Retinal pigment epithelial cell (primary cell): ENCODE results near the gene GAS6.
A peak's percentile ranks its signal among the peaks of the same experiment; 100 is the strongest.
"Not testable (repeated sequence)": the region's sequence is repeated elsewhere in the genome, so short reads cannot be mapped to it uniquely, and the experiment has no call there.

ENCODE experiments used
- DNase-seq: peaks from one replicate; pipeline ENCODE4 v3.0.0-alpha.2; 2010; ENCODE audit warnings: low read depth
- H3K4me3 ChIP-seq: 2 replicates; pipeline ENCODE4 v1.5.1; 2011; ENCODE audit warnings: mild to moderate bottlenecking, low read length, control low read depth, moderate library complexity
- TF ChIP-seq, protein P1 (sequence below): conservative IDR thresholded peaks from 2 replicates; pipeline ENCODE4 v1.5.1; 2011; ENCODE audit warnings: low read depth, low read length, control low read depth, inconsistent platforms

Gene GAS6

DNA sequence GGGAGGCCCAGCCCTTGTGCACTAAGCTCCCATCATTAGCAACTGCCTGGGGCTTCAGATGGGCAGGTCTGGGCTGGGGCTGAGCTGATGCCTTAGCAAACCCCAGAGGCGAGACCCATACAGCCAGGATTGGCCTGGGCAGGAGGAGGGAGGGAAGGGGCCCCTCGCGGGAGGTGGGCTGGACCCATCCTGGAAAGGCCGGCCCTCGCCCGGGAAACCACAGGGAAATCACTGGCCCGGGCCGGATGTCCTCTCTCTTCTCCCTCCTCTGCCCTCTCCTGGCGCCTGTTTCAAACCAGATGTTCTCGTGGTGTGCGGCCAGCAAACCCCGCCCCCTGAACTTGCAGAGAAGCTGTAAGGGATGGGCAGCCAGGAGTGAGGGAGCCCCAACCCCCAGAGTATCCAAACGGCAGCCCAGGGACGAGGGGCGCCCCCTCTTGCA is 61.8 kb downstream of the GAS6 start:
- H3K4me3 ChIP-seq: no peak overlapping the region
- TF ChIP-seq, protein P1, sequence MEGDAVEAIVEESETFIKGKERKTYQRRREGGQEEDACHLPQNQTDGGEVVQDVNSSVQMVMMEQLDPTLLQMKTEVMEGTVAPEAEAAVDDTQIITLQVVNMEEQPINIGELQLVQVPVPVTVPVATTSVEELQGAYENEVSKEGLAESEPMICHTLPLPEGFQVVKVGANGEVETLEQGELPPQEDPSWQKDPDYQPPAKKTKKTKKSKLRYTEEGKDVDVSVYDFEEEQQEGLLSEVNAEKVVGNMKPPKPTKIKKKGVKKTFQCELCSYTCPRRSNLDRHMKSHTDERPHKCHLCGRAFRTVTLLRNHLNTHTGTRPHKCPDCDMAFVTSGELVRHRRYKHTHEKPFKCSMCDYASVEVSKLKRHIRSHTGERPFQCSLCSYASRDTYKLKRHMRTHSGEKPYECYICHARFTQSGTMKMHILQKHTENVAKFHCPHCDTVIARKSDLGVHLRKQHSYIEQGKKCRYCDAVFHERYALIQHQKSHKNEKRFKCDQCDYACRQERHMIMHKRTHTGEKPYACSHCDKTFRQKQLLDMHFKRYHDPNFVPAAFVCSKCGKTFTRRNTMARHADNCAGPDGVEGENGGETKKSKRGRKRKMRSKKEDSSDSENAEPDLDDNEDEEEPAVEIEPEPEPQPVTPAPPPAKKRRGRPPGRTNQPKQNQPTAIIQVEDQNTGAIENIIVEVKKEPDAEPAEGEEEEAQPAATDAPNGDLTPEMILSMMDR: peak; percentile 15
- no peak for DNase-seq

DNA sequence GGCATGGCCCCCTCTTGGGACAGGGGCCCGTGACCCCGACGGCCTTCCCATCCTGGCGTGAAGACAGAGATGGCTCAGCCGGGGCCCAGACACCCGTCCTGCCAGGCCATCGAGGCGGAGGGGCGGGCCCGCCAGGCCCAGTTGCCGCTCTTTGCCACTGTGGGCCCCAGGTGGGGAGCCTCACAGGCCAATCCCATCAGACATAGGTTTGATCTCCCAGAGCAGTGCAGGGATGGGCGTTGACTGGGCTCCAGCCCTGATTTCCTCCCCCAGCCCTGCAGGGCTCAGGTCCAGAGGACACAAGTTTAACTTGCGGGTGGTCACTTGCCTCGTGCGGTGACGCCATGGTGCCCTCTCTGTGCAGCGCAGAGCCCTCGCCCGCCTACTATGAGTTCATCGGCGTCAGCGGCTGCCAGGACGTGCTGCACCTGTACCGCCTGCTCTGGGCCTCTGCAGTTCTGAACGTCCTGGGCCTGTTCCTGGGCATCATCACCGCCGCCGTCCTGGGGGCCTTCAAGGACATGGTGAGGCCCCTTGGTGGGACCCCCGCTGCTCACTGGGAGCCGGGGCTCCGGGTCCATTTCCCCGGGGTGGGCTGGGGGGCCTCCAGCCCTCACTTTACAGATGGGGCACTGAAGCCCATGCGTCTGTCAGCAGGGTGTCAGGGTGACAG is 62.5 kb downstream of the GAS6 start:
- TF ChIP-seq, protein P1: no peak
- DNase-seq: no peak
- H3K4me3 ChIP-seq: no peak overlapping the region

DNA sequence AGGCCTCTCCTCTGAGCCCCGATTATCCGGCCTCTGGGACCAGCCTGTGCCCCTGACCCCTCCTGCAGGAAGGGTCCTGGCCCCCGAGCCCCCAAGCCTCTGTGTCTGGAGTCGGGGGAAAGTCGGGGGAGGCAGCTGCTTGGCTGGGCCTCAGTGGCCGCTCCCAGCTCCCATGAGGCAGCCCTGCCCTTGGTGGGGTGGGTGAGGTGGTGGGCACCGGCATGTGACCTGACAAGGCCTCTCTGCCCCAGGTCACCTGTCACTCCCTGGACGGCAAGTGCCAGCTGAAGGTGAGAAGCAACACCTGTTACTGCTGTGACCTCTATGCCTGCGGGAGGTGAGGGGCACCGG is 63.3 kb downstream of the GAS6 start:
- no peak overlapping the region for H3K4me3 ChIP-seq
- DNase-seq: no peak

DNA sequence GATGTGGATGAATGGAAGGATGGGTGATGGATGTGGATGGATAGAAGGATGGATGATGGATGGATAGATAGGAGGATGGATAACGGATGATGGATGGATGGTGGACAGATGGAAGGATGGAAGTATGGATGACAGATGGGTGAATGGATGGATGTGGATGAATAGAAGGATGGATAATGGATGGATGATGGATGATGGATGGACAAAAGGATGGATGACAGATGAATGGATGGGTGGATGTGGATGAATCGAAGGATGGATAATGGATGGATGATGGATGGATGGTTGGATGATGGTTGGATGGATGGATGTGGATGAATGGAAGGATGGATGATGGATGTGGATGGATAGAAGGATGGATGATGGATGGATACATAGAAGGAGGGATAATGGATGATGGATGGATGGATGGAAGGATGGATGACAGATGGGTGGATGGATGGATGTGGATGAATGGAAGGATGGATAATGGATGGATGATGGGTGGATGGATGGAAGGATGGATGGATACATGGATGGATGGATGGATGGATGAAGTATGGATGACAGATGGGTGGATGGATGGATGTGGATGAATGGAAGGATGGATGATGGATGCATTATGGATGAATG is 65.6 kb downstream of the GAS6 start:
- TF ChIP-seq, protein P1: no peak
- DNase-seq: no peak

More for the DNA sequence above, 63.3 kb downstream of the GAS6 start:
- TF ChIP-seq, protein P1: no peak

DNA sequence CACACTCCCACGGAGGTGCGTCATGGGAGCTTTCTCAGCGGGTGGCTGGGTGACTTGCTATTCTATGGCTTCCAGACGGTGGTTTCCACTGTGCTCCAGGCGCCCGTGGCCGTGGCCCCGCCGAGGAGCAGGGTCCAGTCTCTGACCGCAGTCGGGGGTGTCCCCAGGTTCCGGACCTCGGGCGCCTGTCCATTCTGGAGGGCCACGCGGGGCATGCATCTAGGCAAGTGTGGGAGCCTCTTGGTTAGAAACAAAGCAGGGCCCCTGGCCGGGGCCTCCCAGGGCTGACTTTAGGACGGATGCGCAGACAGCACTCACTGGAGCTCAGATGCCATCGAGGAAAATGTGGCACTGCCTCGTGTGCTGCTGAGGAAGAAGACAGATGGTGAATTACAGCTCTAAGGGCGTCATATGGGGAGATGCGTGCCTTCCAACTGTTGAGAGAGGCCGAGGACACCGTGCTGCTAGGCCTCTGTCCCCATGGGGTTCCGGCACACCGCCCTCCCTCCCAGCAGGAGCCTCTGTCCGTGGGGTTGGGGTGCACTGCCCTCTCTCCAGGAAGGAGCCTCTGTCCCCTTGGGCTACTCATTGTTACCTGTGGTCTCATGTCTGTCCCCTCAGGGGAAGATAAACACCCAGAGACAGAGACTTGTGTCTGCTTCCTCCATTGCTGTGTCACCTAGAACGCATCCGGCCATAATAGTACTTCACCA is 66.8 kb downstream of the GAS6 start:
- no peak for DNase-seq
- TF ChIP-seq, protein P1: no peak

More for the DNA sequence above, 65.6 kb downstream of the GAS6 start:
- H3K4me3 ChIP-seq: no peak overlapping the region

DNA sequence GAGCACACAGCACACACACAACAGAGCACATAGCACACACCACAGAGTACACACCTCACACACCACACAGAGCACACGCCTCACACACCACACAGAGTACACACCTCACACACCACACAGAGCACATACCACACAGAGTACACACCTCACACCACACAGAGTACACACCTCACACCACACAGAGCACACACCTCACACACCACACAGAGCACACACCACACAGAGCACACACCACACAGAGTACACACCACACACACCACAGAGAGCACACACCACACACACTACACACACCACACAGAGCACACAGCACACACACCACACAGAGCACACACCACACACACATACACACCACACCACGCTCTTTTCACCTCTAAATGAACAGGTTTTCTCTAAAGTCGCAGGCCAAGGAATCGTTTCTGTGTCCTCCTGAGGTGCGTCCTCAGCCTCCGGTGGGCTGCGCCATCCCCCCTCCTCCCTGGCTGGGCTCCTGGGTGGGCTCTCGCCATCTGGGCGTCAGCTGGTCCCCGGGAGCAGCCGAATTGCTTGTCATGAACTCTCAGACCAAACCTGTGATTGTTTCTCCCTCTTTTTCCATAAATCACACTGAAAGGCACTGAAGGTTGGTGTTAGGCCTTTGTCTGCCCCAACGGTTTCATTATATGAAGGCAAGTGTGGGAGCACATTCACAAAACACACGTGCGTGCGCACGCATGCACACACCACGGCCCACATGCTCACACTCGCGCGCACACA is 67.5 kb downstream of the GAS6 start:
- H3K4me3 ChIP-seq: no peak overlapping the region
- no peak for DNase-seq
- TF ChIP-seq, protein P1: no peak

More for the DNA sequence above, 66.8 kb downstream of the GAS6 start:
- H3K4me3 ChIP-seq: no peak overlapping the region

DNA sequence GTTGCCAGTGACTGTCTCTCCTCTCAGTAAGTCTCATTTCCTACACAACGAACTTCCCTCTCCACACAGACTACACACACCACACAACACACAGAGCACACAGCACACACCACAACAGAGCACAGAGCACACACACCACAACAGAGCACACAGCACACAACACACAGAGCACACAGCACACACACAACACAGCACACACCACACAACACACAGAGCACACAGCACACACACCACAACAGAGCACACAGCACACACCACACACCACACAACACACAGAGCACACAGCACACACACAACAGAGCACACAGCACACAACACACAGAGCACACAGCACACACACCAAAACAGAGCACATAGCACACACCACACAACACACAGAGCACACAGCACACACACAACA is 68.5 kb downstream of the GAS6 start:
- not testable (repeated sequence) for H3K4me3 ChIP-seq, DNase-seq
